ENCODE results near the gene ERAL1.
A peak's percentile ranks its signal among the peaks of the same experiment; 100 is the strongest.
"Not testable (repeated sequence)": the region's sequence is repeated elsewhere in the genome, so short reads cannot be mapped to it uniquely, and the experiment has no call there.

The ERAL1 gene

DNA sequence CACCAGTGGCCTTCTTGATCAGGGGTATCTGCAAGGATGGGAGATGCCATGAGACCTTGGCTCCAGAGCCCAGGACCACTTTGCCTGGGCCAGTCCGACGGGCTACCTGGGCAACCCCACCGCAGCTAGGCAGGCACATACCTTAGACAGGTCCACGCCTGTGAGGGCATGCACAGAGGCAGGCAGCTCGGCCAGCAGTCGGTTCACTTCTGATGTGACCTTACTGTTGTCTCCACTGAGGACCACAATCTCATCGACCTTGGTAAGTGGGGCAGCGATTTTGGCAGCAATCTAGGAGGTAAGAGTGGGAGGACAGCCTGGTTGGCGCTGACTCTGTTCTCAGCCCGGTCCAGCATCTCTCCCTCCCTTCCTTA, 25.7 kb downstream of the ERAL1 start:
- no peak for DNase-seq

DNA sequence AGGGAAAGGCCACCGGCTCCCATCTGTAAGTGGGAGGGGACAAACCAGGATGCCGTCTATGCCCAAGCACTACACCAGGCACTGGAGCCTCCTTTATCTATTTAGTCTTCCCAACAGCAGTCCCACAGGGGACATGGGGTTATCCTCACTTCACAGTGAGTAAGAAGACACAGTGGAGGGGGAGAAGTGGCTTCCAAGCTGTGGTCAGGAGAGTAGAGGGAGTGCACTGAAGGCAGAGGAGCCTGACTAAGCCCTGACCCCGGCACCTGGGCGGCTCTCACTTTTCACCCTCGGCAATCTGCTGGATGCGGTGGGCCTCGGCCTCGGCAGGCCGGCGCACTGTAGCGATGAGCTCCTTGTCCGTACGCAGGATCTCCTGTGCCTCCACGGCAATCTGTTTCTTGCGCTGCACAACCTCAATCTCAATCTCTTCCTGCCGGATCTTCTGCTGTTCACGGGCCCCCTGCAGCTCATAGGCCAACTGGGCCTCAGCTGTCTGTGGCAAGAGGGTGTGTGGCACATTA, 26.8 kb downstream of the ERAL1 start:
- DNase-seq = no peak

DNA sequence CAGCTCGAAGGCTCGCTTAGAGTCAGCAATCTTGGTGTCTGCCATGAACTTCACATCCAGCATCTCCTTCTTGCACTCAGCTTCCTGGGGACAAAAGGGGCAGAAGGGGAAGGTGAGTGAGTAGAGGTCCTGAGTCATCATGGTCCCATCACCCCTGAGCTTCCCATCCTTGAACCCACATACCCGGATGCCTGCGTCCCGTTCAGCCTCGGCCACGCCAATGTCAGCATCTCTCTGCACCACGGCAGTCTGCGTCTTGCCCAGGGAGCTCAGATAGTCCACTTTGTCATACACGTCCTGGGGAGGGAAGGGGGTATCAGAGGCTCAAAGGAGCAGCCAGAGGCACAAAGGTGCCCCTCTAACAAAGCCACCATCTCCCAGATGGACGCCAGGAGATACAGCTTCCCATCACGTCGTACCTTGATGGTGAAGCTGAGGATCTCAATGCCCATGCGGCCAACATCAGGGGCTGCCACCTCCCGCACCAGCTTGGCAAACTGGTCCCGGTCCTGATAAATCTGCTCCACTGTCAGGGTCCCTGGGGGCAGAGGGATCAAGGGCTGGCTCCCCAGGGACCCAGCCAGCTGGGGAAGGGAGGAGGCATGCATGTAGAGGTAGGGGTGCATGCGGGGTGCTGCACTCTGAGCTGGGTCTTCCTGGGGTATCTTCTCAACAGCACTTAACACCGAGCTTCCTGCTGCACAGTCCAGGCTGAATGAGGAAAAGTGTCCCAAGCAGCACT, 27.5 kb downstream of the ERAL1 start:
- DNase-seq = no peak

DNA sequence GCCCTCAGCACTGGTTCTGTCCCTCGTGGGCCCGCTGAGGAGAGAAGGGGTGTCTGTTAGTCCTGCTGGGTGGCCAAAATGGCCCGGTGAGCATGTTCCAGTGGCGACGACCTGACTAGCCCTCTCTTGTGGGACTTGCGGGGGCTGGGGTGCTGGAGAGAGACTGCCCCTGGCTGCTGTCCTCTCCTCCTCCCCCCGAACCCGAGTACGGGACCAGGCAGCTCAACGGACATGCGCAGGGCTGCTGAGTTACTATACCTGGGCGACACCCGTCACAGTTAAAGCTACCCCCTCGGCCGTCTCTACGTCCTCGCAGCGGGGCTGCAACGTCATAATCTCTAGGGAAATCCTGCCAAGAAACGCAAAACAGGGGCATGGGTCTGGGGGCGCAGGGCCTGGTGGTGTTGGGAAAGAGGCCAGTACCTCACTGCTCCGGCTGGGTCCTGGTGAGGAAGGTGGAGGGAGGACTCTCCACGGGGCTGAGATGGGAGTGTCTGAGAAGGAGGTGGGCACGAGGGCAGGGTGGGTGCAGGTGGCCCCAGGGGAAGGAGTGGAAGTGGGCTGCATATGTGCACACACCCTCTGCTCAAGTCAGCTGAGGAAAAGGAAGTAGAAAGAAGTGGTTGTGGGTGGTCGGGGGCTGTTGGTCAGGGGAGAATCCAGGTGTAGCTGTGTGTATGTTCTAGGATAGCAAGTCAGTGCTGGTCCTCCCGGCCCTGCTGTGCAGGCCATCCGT, 29.3 kb downstream of the ERAL1 start:
- no peak for DNase-seq

DNA sequence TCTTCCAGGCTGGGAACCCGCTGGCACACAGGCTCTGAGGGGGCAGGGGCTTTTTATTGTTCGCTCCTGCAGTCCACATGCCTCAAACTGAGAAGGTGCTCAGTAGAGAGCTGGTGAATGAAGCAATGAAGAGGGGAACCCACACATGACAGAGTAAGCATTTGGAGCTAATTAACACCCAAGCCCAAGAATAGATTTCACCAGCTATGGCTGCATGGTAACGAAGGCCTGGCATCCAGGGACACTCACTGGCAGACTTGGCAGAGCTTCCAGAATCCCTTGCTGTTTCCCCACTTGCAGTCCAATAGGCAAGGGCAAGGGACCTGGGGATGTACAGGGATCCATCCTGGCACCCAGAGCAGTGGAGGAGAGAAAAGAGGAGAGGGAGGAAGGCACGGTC, 30.5 kb downstream of the ERAL1 start:
- no peak for DNase-seq

DNA sequence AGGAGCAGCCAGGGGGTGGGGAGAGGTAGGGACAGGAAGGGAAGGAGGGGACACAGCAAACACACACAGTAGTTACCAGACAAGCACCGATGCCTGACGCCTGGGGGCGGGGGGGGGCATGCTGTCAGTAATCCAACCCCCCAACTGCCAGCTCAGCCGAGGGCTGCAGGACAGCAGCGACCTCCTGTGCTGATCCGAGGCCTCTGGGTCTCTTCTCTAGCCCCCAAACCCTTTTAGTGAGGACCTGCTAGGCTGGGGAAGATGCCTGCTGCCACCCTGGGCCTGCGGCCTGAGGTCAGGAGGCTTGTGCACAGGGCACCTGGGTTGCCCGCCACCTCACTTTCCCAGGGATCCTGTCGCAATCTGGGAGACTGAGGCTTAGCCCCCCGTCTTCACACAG, 31.1 kb downstream of the ERAL1 start:
- DNase-seq = no peak

DNA sequence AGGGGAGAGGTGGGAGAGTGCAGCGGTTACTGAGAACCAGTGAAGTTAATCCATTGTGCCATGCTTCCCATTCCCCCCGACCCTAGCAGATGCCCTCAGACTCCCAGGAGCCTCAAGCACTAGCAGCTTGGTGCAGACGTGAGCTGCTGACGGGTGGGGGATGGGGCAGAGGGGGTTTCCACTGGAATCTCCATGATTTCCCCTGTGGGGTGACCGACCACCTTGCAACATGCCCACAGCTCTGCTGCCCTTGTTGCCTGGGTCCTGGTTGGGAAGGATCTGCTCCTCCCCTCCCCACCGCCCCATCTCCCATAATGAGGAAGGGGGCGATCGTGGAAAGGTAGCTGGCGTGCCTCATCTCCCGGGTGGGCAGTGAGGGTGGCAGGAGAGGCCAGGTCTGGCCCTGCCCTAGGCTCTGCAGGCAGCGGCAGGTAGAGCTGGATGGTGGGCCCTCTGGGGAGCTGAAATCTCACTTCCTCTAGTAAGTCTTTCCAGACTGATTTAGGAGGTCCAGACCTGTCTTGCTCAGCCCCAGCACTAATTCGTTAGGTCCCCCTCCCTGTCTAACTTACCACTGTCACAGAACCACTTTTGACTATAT, 33.2 kb downstream of the ERAL1 start:
- no peak for DNase-seq

DNA sequence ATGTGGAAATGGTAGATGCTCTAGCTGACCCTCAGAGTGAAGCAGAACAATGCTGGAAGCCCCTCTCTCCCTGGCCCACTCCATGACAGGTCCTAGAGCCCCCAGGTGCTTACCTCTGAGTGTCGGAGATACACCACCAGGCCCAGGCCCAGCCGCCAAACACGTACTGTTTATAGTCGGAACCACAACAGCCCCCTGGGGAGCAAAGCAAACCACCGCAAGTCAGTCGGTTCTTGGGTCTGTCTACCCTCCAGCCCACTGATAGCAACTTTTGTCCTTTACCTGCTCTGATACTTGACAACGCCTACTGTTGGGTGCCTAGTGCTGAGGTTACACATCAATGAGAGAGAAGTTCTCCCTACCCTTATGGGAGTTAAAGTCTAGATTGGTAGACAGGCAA, 34.0 kb downstream of the ERAL1 start:
- DNase-seq = no peak

DNA sequence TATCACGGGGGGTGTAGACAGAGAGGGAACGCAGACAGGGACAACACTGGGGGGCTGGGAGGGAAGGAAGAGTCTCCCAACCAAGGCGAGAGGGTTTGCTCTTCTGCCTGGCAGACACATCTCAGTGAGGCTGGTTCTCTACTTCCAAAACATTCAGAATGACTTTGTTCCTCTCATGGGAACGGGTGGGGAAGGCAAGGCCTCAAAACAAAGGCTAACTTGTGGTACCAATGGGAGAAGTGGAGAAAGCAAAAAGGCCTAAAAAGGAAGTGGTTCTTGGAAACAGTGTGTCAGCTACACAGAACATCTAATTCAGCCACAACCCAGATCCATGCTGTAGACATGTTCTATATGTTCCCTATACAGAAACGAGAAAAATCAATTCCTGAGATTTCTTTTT, 35.2 kb downstream of the ERAL1 start:
- no peak for DNase-seq

DNA sequence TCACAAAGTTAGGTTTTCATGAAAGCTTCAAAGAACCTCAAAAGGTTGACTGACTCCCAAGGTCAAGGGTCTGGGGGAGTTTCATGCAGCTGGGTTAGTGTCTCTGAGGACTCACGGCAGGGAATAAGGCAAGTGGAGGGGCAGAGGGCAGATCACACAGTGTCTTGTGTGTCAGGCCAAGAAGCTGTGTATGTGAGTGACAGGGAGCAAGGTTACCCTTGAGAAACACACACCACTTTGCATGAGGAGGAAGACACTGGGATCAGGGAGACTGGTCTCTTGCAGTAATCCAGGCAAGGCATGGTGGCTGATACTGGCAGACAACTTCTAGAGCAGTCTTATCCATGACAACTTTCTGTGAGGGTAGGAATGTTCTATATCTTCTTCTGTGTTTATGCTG, 36.4 kb downstream of the ERAL1 start:
- no peak for DNase-seq

DNA sequence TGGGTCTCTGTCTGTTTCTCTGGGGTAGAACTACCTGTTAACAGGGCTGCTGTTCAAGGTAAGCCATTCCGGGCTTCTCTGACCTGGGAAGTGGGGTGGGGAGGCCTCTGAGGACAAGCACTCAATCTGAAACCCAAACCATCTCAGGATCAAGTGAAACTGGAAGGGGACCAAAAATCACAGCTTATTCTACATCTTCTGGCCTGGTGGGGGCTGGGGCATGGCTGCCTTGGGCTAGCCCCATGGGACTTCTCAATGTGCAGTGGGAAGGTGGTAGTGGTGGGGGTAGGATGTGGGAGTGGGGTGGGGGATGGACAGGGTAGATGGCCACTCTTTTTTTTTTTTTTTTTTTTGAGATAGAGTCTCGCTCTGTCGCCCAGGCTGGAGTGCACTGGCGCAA, 37.2 kb downstream of the ERAL1 start:
- DNase-seq = no peak

DNA sequence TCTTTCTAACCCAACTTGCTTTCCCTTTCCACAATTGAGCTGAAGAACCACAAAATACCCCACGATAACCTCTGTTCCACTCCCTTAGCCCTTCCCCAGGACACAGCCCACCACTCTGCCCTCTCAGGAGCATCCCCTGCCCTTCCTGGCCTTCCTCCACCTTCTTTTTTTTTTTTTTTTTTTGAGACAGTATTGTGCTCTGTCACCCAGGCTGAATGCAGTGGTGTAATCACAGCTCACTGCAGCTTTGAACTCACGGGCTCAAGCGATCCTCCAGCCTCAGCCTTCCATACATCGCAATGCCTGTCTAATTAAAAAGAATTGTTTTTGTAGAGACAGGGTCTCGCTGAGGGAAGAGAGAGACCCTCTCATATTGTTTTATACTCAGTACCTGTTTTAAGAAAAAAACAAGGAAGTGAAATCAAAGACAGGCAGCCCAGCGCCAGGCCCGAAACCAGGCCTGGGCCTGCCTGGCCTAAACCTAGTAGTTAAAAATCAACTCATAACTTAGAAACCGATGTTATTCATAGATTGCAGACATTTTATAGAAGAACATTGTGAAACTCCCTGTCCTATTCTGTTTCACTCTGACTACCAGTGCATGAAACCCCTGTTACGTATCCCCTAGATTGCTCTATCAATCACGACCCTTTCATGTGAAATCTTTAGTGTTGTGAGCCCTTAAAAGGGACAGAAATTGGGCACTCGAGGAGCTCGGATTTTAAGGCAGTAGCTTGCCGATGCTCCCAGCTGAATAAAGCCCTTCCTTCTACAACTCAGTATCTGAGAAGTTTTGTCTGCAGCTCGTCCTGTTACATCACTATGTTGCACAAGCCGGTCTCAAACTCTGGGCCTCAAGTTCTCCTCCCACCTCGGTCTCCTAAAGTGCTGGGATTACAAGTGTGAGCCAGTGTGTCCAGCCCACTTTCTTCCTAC, 38.7 kb downstream of the ERAL1 start:
- not testable (repeated sequence) for DNase-seq

DNA sequence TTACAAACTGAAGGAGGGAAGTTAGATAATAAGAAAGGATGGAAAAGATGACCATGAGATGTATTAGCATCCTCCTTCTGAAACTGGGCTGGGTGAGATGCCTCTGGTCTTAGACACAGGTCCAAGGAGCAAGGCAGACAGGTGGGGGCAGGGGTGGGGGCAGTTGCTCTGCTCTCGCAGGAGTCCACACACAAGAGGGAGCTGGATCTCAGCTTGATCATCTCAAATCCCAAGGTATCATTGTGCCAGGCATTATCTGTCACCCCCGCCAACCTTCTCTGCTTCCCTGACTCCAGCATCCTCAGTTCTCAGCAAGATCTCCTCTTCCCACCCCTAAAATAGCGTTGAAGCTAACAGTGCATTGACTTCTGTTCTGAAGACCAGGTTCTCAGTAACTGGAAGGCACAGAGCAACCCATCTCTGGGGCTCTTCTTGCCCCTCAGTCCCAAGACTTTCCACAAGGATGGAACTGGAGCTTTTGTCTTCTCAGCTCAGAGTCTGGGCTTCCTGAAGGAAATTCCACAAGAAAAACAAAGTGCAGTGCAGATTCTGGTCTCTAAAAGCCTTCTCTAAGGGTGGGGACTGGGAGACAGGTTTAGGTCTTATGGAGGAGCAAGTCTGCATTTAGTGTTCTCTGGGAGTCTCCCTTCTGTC, 41.1 kb downstream of the ERAL1 start:
- DNase-seq = no peak

DNA sequence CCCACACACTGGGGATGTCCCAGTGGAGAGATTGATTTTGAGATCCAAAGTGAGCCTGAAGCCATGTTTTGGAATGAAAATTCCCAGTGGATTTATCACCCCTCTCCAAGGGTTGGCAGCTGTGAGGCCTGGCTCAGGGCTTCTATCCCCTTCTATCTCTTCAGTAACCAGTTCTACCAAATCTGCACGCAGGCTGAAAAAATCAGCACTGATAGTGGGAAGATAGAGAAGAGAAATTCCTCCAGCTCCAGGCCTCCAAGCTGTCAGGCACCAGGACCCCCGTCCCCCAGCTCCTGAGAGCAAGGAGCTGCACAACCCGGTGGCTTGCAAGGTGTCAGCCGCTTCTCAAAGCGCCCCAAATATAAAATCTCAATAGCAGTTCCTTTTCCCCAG, 41.7 kb downstream of the ERAL1 start:
- no peak for DNase-seq

DNA sequence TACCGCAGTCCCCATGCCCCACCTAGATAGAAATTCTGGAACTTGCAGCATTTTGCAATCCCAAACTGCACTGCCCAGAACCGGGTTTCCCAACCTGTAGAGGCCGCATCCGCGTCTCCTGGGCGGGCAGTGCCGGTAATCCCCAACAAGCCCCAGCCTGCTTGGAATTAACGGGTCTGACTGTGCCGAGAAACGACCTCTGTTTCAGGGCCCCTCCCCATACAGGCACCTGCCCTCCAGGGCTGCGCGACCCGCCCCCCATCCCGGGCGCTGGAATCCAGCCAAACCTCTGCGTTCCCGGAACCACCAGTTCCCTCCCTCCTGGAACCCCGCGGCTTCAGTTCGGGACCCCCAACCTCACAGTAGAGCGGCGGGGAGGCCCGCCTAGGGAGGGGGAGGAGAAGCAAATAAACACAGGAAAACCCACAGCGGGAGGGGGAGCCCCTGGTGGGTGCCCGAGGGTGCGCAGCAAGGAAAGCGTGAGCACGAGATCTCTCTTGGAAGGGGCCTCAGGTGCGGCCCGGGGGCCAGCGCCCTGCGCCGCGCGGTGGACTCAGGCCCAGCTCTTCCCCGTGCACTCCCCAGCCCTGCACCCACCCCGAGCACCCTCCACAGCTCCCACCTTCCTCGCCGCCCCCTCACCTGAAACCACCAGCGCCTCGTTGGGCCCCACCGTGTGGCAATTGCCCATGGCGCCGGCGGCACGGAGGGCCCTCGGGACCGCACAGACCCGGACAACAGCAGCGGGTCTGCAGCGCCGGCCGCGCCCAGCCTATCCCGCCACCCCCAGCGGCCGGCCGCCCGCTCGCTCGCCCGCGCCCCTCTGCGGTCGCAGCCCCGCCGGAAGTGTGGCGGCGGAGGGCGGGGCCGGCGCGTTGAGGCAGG, 42.3 kb downstream of the ERAL1 start, which contains the start of gene FLOT2:
FLOT2 (minus strand) TSS at position 850 of the 885 bp plus-strand sequence; CDS start at position 691, 159 bp downstream.
- DNase-seq = peak; percentile 49 to 50

DNA sequence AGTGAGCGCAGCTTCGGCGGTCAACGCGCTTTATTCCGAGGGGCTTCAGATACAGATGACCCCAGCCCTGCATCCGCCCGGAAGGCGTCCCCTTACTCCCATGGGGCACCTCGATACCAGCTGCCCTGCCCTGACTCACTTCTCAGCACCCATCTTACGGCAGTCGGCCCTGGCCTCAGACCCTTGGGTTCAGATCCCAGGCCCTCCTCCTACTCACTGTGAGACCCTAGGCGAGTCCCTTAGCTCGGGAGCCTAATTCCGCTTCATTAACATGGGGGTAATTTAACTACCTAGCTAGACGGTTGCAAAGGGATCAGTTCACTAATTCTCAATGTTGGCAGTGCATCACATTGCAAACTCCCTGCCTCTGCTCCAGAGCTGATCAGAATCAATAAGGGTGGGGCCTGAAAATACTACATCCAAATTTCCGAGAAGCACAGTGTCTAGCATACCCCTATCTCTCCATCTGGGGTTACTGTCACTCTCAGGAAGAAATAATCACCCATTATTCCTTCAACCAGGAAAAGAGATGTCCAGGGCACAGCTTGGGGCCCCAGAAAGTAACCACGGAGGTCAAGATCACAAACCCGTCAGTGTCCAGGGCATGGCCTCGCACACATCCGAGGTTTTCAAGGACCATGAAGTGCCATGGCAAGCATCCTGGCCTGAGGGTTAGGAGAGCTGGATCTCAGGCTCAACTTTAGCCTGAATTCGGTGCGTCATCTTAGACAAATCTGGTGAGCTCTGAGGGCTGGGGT, 43.1 kb downstream of the ERAL1 start:
- DNase-seq = peak in 1 of 2 donors; percentile 34

DNA sequence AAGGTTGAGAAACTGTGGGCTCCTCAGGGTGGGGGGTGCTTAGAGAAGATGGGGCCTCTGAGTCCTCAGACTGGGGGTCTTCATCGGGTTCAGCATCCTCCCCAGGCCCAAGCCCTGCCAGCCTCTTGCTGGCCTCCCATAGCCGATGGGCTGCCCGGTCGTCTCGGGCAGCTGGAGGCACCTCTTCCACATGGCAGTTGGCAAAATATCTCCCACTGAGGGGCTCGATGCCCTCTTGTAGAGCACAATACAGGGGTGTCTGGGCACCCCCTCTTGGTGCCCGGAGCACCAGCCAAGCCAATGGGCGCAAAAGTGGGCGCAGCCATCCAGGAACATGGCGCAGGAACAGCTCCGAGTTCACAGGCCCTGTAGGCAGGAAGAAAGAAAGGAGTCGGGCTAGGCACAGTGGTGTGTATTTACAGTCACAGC, 43.7 kb downstream of the ERAL1 start:
- DNase-seq = no peak

DNA sequence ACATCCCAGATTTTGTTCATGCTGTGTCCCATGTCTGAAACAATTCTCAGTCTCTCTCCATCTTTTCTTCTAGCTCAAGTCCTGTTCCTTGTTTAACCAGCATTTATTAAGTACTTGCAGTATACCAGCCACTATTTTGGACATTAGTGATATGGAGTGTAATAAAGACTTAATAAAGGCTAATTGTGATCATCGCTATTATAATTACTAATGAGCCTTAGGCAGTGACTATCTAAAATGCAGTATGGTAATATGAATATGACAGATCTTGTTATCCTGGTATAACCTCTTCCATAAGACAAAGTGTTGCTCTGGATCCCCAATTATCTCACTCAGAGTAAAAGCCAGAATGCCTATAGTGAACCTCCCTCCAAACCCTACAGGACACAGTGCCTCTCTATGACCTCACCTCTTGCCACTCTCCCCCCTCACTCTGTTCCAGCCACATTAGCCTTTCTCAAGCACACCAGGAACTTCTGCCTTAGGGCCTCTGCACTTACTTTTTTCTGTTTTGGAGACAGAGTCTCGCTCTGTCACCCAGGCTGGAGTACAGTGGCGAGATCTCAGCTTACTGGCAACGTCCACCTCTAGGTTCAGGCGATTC, 44.5 kb downstream of the ERAL1 start:
- DNase-seq = no peak

DNA sequence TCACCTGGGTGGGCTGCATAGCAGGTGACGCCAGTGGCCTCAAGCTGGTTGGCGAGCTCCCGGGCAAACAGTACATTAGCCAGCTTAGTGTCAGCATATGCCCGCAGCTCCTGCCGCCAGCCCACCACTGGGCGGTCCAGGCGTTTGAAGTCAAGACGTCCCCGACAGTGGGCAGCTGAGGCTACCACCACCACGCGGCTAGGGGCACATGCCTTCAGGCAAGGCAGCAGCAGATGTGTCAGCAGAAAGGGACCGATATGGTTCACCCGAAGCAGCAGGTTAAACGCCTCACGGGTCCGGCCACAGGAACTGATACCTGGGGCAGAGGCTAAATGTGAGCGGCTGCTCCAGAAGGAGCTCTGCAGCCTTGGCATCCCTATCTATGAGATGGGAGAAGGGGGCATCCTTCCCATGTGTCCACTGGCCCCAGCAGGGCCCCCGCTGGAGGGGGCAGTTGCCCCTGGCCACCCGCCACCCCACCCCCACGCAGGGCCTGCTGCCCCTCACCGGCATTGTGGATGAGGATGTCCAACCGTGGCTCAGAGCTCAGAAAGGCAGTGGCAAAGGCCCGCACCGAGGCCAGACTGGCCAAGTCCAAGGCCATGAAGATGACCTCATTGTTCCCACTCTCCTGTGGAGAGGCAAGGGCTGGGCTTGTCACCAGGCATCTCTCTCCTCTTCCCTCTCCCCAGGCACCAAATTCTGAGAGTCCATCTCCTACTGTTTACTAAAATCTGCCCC, 46.3 kb downstream of the ERAL1 start:
- DNase-seq = no peak

Data from stimulated activated CD4-positive, alpha-beta T cell treated with anti-CD3 and anti-CD28 coated beads, Interleukin-2, amount 100 ng/mL, for 48 hours (primary cell).